DND-41 (cell line): Measurements from ENCODE around the gene SLC6A4.

Experiments
- CTCF ChIP-seq: IDR thresholded peaks from 2 replicates; pipeline ENCODE4 v1.5.1; 2012; ENCODE audit warnings: borderline replicate concordance, low read length, moderate library complexity, mild to moderate bottlenecking; ENCODE audit not compliant: poor library complexity, severe bottlenecking; ENCODE audit errors: extremely low read depth
- EZH2 ChIP-seq: IDR thresholded peaks from 3 replicates; pipeline ENCODE4 v1.6.1; 2012; ENCODE audit warnings: borderline replicate concordance, low read depth, mild to moderate bottlenecking, moderate library complexity, low read length, inconsistent platforms; ENCODE audit not compliant: severe bottlenecking

GRCh38 chr17:30238003-30238344 is 2.5 kb upstream of the SLC6A4 start:
- TF ChIP-seq CTCF (no peak), EZH2 (no peak)
